ENCODE data around the gene RELA.
A peak's percentile ranks its signal among the peaks of the same experiment; 100 is the strongest.

The RELA gene

GRCh38 chr11:65606876-65607613, 55.7 kb downstream of the RELA start:
- ChIA-PET CTCF (interaction anchor here (1.4 kb wide), 1 partner anchor 18 kb away, joined by 5 read pairs; no protein-coding TSS in a partner anchor), POLR2A (interaction anchor here (1.0 kb wide), 1 partner anchor 11 kb away, joined by 9 read pairs; the partner anchor contains the start of gene KCNK7)
- Histone ChIP-seq H3K4me3 (ENCODE audit: low read depth, low read length) (no peak overlapping the region), H3K4me1 (ENCODE audit: control insufficient read depth, insufficient read depth, low read length) (no peaks in the 10 kb centered on the region), H3K27ac (ENCODE audit: extremely low read depth, low read depth, low read length) (no peak overlapping the region), H3K9me3 (ENCODE audit: control insufficient read depth, insufficient read depth, low read depth, low read length) (no peaks in the 10 kb centered on the region), H3K36me3 (ENCODE audit: control insufficient read depth in 2 of 2, insufficient read depth in 1 of 2, low read length in 2 of 2) (peaks cover 0 to 79% of the 10 kb centered on the region in 2 experiments; a peak in 2 of 3 replicates)
- TF ChIP-seq ZNF600 (tag by site-specific recombination; IDR thresholded peaks at IDR 0.05) (no peak), ZNF221 (tag by site-specific recombination; IDR thresholded peaks at IDR 0.05; ENCODE audit: borderline replicate concordance) (no peak), PRDM6 (tag by site-specific recombination; IDR thresholded peaks at IDR 0.05) (no peak), ZNF629 (tag by site-specific recombination; IDR thresholded peaks at IDR 0.05) (no peak), ZNF24 (tag by site-specific recombination; IDR thresholded peaks at IDR 0.05) (no peak), ZNF776 (tag by site-specific recombination; IDR thresholded peaks at IDR 0.05; ENCODE audit: borderline replicate concordance) (no peak), ZNF280D (tag by site-specific recombination; IDR thresholded peaks at IDR 0.05) (no peak), ZNF518A (tag by site-specific recombination; conservative IDR thresholded peaks at IDR 0.05; ENCODE audit: low read depth) (no peak), ZNF658 (tag by site-specific recombination; IDR thresholded peaks at IDR 0.05) (no peak), YY1 (tag by site-specific recombination; IDR thresholded peaks at IDR 0.05) (no peak), EGR2 (tag by site-specific recombination; IDR thresholded peaks at IDR 0.05; ENCODE audit: low read depth) (0 out of 2 replicates have a peak, but pooled peaks have one; percentile 5), SP2 (tag by site-specific recombination; IDR thresholded peaks at IDR 0.05) (peak; percentile 25; the same call in 1 of the 2 replicates), ZBTB1 (tag by site-specific recombination; IDR thresholded peaks at IDR 0.05) (no peak), ZNF335 (tag by site-specific recombination; conservative IDR thresholded peaks at IDR 0.05) (no peak), IKZF3 (tag by site-specific recombination; IDR thresholded peaks at IDR 0.05) (no peak), GLI2 (tag by site-specific recombination; IDR thresholded peaks at IDR 0.05; ENCODE audit: borderline replicate concordance, low read depth) (no peak), ZSCAN4 (tag by site-specific recombination; IDR thresholded peaks at IDR 0.05) (no peak), PBX3 (CRISPR knock-in tag; IDR thresholded peaks at IDR 0.05) (no peak), ZBTB11 (tag by site-specific recombination; conservative IDR thresholded peaks at IDR 0.05; ENCODE audit: low read depth) (no peak)

All from HEK293 (cell line).